ENCODE data around the gene PTPRK. TPM values are rescaled to one million over a fixed set of nuclear protein-coding genes. Genes with fewer than 3 reads are reported as not detected.

Gene PTPRK
- total RNA-seq, 1 donor from 2014 or later, result 25.9 TPM

DNA sequence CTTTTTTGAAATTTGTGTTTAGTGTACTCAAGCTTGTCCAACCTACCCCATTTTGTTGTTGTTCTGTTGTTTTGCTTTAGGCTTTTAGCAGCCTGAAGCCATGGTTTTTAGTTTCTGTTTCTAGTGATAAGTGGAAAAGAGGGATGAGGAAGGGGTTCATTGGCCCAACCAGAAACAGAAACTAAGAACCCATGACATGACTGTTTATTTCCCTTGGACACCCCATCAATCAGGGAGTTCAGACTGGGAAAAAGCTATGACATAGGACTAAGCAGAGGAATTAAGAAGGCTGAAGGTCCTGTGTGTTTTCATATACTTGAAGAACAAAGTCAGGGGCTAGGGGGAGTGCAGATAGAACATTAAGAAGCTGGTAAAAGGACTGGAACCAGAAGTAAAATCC lies 425.0 kb downstream of the PTPRK start:
- intact Hi-C loops (cut with DNase I), result no loop called here
- ATAC-seq, result no peak
- no peak for DNase-seq (ENCODE audit: low spot score)

GRCh38 chr6:128079021-128079420 lies 441.4 kb downstream of the PTPRK start:
- DNase-seq (ENCODE audit: low spot score), result no peak
- intact Hi-C loops (cut with DNase I), result no loop called here
- no peak for ATAC-seq

DNA sequence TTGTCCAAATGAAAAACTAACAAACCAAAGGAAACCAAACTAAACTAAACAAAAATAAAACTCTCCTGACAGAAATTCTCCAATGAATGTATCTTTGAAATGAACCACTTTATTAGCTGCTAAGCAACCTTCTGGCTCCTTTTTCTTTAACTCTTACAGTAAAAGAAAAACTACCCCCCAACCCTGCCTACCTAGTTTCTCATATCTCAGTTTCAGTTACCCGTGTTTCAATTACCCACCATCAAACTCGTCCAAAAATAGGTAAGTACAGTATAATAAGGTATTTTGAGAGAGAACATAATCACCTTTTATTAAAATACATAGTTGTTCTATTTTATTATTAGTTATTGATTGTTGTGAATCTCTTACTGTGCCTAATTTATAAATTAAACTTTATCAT lies 442.1 kb downstream of the PTPRK start:
- ATAC-seq, result no peak
- no peak for DNase-seq (ENCODE audit: low spot score)
- intact Hi-C loops (cut with DNase I), result no loop called here

DNA sequence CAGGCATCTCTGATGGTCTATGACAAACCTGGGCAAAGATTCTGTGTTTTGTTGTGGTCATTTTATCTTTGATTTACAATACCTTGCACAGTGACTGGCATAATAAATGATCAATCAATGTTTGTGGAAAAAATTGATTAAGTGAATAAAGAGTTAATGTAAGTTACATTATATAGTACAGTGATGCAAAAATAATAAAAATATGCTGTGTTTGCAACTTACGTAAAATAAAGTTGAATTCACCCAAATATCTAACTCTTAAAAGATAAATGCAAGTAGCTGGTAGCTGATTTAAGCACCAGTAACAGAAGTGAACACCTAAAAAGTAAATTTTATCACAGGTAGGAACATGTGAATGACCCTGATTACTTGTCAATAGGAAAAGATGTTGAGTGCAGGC lies 443.6 kb downstream of the PTPRK start:
- DNase-seq (ENCODE audit: low spot score), result no peak
- ATAC-seq, result no peak
- intact Hi-C loops (cut with DNase I), result no loop called here

DNA sequence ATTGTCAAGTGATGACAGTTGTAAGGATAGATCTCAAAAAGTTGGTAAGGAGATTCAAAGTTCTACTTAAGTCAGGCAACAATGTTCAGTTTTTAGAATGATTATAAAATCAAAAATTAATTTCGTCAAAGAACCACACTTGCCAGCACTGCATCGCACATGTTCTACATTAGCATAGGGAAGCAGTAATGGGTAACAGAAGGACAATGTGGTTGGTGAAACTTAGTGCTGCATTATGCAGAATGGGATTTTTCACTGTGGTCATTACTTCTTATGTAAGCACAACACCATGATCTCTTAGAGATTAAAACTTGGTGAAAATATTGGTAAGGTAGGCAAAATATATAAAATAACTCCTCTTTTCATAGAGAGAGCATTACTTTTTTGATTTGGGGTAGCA lies 445.8 kb downstream of the PTPRK start:
- intact Hi-C loops (cut with DNase I), result no loop called here
- DNase-seq (ENCODE audit: low spot score) (no peak), ATAC-seq (no peak)

- no peak for ATAC-seq
- no peak for DNase-seq (ENCODE audit: low spot score)
- intact Hi-C loops (cut with DNase I), result no loop called here
Measured at GRCh38 chr6:128073389-128073788, 447.0 kb downstream of the PTPRK start.

DNA sequence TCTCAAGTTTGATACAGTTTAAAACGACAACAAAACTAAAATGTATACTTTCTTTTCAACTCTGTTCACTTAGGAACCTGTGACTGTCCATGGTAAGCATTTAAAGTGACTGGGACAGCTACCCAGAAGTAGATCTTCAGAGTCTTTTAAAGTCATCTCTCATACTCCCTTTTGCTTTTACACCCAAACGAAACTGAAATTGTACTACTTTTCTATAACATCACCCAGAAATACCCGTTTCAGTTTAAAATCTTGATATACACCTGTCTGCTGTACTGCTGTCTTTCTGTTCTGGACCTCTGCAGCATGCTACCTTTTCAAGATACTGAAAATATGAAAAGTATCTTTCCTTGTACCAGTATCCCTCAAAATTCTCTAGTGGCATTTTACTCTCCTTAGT lies 449.2 kb downstream of the PTPRK start:
- DNase-seq (ENCODE audit: low spot score) (no peak), ATAC-seq (no peak)
- intact Hi-C loops (cut with DNase I), result no loop called here

- intact Hi-C loops (cut with DNase I), result no loop called here
- ATAC-seq (no peak), DNase-seq (ENCODE audit: low spot score) (no peak)
Measured at GRCh38 chr6:128070406-128070805, 450.0 kb downstream of the PTPRK start.

GRCh38 chr6:128069188-128069587 lies 451.2 kb downstream of the PTPRK start:
- no peak for ATAC-seq
- no peak for DNase-seq (ENCODE audit: low spot score)
- intact Hi-C loops (cut with DNase I), result loop anchor here (5.0 kb wide), 1 partner anchor 233 kb away; no protein-coding TSS in a partner anchor

- intact Hi-C loops (cut with DNase I), result loop anchor here (5.0 kb wide), 1 partner anchor 234 kb away; no protein-coding TSS in a partner anchor
- ATAC-seq (no peak), DNase-seq (ENCODE audit: low spot score) (no peak)
Measured at GRCh38 chr6:128068119-128068479, 452.3 kb downstream of the PTPRK start.

DNA sequence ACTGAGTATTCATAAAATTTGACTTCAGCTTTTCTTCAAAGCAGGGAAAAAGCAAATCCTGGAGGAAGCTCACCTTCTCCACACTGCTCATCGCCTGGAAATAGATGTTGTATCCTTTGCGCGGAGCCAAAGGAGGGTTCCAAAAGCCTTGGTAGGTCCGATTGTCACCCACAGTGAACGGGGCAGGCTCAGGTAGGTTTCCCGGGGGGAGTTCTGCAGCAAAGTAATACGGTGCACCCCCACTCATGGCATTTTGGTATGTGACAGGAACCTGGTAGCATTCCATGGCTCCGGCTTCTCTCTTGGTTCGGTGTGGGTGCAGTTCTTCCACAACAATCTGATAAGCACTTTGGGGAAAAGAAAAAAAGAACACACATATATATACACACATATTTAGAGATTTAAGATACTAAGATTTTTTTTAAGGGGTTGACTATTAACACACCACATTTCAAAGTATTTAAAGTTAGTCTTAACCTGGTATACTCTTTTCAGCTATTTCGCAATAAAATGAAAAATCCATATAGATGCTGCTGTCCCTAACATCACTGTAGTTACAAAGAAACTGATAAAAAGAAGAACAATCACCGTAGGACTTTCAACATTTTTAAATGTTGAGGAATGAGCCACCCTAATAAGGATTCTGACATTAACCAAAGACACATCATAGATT lies 452.8 kb downstream of the PTPRK start:
- ATAC-seq, result no peak

GRCh38 chr6:128065072-128065471 lies 455.3 kb downstream of the PTPRK start:
- intact Hi-C loops (cut with DNase I), result loop anchor here (5.0 kb wide), 1 partner anchor 237 kb away; no protein-coding TSS in a partner anchor
- ATAC-seq (no peak), DNase-seq (ENCODE audit: low spot score) (no peak)

More for the DNA sequence above, 452.8 kb downstream of the PTPRK start:
- intact Hi-C loops (cut with DNase I), result loop anchor here (5.0 kb wide), 1 partner anchor 235 kb away; no protein-coding TSS in a partner anchor
- no peak for DNase-seq (ENCODE audit: low spot score)

- DNase-seq (ENCODE audit: low spot score), result no peak
- intact Hi-C loops (cut with DNase I), result no loop called here
- no peak for ATAC-seq
Measured at GRCh38 chr6:128064540-128064895, 455.9 kb downstream of the PTPRK start.

- no peak for ATAC-seq
- intact Hi-C loops (cut with DNase I), result no loop called here
- no peak for DNase-seq (ENCODE audit: low spot score)
Measured at GRCh38 chr6:128063850-128064539, 456.4 kb downstream of the PTPRK start.

- intact Hi-C loops (cut with DNase I), result no loop called here
- ATAC-seq (no peak), DNase-seq (ENCODE audit: low spot score) (no peak)
Measured at GRCh38 chr6:128062882-128063603, 457.4 kb downstream of the PTPRK start.

GRCh38 chr6:128057946-128058345 lies 462.5 kb downstream of the PTPRK start:
- ATAC-seq (no peak), DNase-seq (ENCODE audit: low spot score) (no peak)
- intact Hi-C loops (cut with DNase I), result no loop called here

DNA sequence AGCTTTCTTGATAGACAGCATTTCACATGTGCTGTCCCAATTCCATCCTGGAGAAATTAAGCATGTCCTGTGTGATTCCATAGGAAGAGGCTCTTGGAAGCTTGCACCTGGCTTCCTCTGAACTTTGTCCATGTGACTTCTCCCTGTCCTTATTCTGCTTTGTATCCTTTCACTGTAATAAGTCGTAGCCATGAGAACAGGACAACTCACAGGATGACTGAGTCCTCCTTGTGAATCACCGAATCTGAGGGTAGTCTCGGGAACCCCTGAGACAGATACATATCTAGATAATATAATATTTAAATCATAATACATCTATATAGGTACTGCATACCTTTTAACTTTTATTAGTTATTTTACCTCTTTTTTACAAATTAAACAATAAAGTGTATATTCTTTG lies 462.9 kb downstream of the PTPRK start:
- intact Hi-C loops (cut with DNase I), result no loop called here
- DNase-seq (ENCODE audit: low spot score) (no peak), ATAC-seq (no peak)

GRCh38 chr6:128053109-128053508 lies 467.3 kb downstream of the PTPRK start:
- ATAC-seq (no peak), DNase-seq (ENCODE audit: low spot score) (no peak)
- intact Hi-C loops (cut with DNase I), result no loop called here

DNA sequence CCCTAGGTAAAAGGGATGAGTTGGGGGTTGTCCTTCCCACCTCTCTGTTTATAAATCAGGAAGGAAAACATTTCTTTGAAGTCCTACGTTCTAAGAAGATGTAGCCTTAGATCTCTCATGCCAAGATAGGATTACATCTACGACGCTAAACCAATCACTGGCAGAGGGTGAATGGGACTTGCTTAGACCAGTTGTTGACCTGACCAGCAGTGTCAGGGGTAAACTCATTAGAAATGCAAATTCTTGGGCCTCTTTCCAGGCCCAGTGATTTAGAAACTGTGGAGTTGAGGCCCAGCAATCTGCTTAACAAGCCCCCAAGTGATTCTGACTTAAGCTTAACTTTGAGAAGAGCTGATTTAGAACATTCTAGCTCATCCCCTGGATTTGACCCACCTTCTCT lies 472.4 kb downstream of the PTPRK start:
- intact Hi-C loops (cut with DNase I), result no loop called here
- ATAC-seq (no peak), DNase-seq (ENCODE audit: low spot score) (no peak)

DNA sequence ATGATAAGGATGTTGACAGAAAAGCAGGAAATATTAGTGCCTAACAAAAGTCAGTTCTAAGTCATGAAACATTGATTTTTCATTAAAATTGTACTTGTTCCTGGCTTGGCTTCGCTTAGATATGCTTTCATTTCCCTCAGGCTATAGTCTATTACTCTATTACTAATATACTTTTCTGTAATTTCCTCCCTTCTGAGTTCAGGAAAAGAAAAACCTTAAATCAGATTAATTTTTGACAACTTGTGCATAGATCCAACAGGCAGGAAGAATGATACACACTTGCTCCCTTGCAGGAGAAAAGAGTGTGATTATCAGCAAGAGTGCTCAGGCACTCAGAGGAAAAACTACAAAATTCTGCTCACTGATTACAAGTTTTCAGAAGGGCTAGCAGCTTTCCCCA lies 474.4 kb downstream of the PTPRK start:
- DNase-seq (ENCODE audit: low spot score), result no peak
- no peak for ATAC-seq
- intact Hi-C loops (cut with DNase I), result no loop called here

Measured in sciatic nerve (tissue), 2 donors.